B cell (primary cell): ENCODE measurements around the gene SSX3. TPM values are rescaled to one million over a fixed set of nuclear protein-coding genes. Genes with fewer than 3 reads are reported as not detected.
"Not testable (repeated sequence)": the region's sequence is repeated elsewhere in the genome, so short reads cannot be mapped to it uniquely, and the experiment has no call there.

Experiments used
- ATAC-seq: fragments of 200-7000 bp; cut with Tn5 transposase; one replicate; pipeline ENCODE4 v1.10.0; 2021; ENCODE audit warnings: low read depth, mild to moderate bottlenecking, moderate number of reproducible peaks, moderate library complexity
- CTCF ChIA-PET: fragments of 350-600 bp; sonication (Branson Sonifier 250); formaldehyde crosslinking; loops from one replicate; lab custom pipeline; 2021; ENCODE audit warnings: antibody characterized with exemption, inconsistent platforms; lab: Charles Lee
- POLR2A ChIA-PET: fragments of 350-600 bp; sonication (Branson Sonifier 250); formaldehyde crosslinking; loops from one replicate; lab custom pipeline; 2021; ENCODE audit warnings: antibody characterized with exemption; lab: Charles Lee
- DNase-seq: peaks from one replicate; pipeline ENCODE4 v3.0.0; 2013
- H2AFZ ChIP-seq: 2 replicates; pipeline ENCODE4 v1.6.1; 2012; ENCODE audit warnings: mild to moderate bottlenecking, low read depth, low read length; ENCODE audit not compliant: insufficient read depth, poor library complexity, severe bottlenecking
- H3K27ac ChIP-seq, 2 donors: 1 replicate in 1 of 2; 2 replicates in 1 of 2; pipeline ENCODE4 v1.5.1; 2012 to 2013; ENCODE audit warnings: low read length in 2 of 2, mild to moderate bottlenecking in 2 of 2, moderate library complexity in 1 of 2
- H3K27me3 ChIP-seq, 4 experiments: fragments of 200-600 bp in 1 of 4; sonication (generic) in 1 of 4; replicated peaks in 1 of 4; 1 replicate in 2 of 4; 2 replicates in 2 of 4; pipeline versions ENCODE4 v1.6.1 to v1.7.0; 2013 to 2016; ENCODE audit warnings: low read length in 3 of 4, mild to moderate bottlenecking in 2 of 4, mixed read lengths in 1 of 4, moderate library complexity in 1 of 4; ENCODE audit not compliant: insufficient read depth in 4 of 4, control insufficient read depth in 3 of 4; ENCODE audit errors: control extremely low read depth in 1 of 4
- H3K36me3 ChIP-seq, 2 experiments: replicated peaks in 1 of 2; 1 replicate in 1 of 2; 2 replicates in 1 of 2; pipeline versions ENCODE4 v1.6.1 to v1.7.1; 2013; ENCODE audit warnings: low read length in 1 of 2; ENCODE audit not compliant: insufficient read depth in 2 of 2, control insufficient read depth in 1 of 2; ENCODE audit errors: control extremely low read depth in 1 of 2, extremely low read depth in 1 of 2
- H3K4me1 ChIP-seq, 2 donors: fragments of 200-600 bp in 1 of 2; sonication (generic) in 1 of 2; 1 replicate in 1 of 2; 2 replicates in 1 of 2; pipeline versions ENCODE4 v1.5.1 to v1.6.1; 2013 to 2017; ENCODE audit warnings: low read length in 2 of 2; ENCODE audit not compliant: control insufficient read depth in 2 of 2, insufficient read depth in 2 of 2
- H3K4me2 ChIP-seq: replicated peaks from 2 replicates; pipeline ENCODE3; 2012; ENCODE audit warnings: mild to moderate bottlenecking, low read depth, low read length; ENCODE audit not compliant: poor library complexity, severe bottlenecking
- H3K4me3 ChIP-seq, 5 experiments: fragments of 200-600 bp in 1 of 5; sonication (generic) in 1 of 5; 1 replicate in 3 of 5; 2 replicates in 2 of 5; pipeline versions ENCODE4 v1.5.1 to v1.7.0; 2011 to 2016; ENCODE audit warnings: low read length in 4 of 5, mild to moderate bottlenecking in 4 of 5, low read depth in 2 of 5, control low read depth in 1 of 5, moderate library complexity in 1 of 5; ENCODE audit not compliant: insufficient read depth in 1 of 5; ENCODE audit errors: control extremely low read depth in 1 of 5, extremely low read depth in 1 of 5
- H3K79me2 ChIP-seq: fragments of 200-600 bp; sonication (generic); one replicate; pipeline ENCODE4 v1.6.0; 2016; ENCODE audit warnings: low read length; ENCODE audit not compliant: control insufficient read depth, insufficient read depth
- H3K9ac ChIP-seq: fragments of 200-600 bp; sonication (generic); 2 replicates; pipeline ENCODE4 v1.6.1; 2017; ENCODE audit warnings: mild to moderate bottlenecking, low read length, moderate library complexity
- H3K9me3 ChIP-seq, 3 donors: one replicate each; pipeline versions ENCODE4 v1.6.1 to v1.7.1; 2013; ENCODE audit warnings: low read length in 2 of 3; ENCODE audit not compliant: control insufficient read depth in 2 of 3, insufficient read depth in 1 of 3; ENCODE audit errors: control extremely low read depth in 1 of 3
- H4K20me1 ChIP-seq: 2 replicates; pipeline ENCODE4 v1.6.0; 2012; ENCODE audit warnings: mild to moderate bottlenecking, low read length; ENCODE audit not compliant: insufficient read depth, control insufficient read depth, poor library complexity, severe bottlenecking
- H3K27ac Mint-ChIP-seq: one replicate; pipeline ENCODE4 v1.8.0; 2021; ENCODE audit warnings: mixed read lengths
- H3K27me3 Mint-ChIP-seq: one replicate; pipeline ENCODE4 v1.8.0; 2021; ENCODE audit warnings: mixed read lengths
- H3K4me1 Mint-ChIP-seq: one replicate; pipeline ENCODE4 v1.8.0; 2021; ENCODE audit warnings: mixed read lengths
- H3K4me3 Mint-ChIP-seq: one replicate; pipeline ENCODE4 v1.8.0; 2021; ENCODE audit warnings: mixed read lengths
- H3K9me3 Mint-ChIP-seq: one replicate; pipeline ENCODE4 v1.8.0; 2022; ENCODE audit warnings: mixed read lengths; ENCODE audit not compliant: insufficient read depth
- WGBS: methylation state at CpG from one replicate; pipeline ENCODE4 v1.1.5; 2013; ENCODE audit warnings: missing lambda C conversion rate; ENCODE audit not compliant: insufficient coverage; 5-methylcytosine and 5-hydroxymethylcytosine counted together
- intact Hi-C: fragments of 100-400 bp; cut with micrococcal nuclease; formaldehyde crosslinking; loops from one replicate; pipeline ENCODE4 v1.10.0; 2022
- polyA minus RNA-seq: library from RNA; depleted of rRNA, polyadenylated mRNA; stranded (reverse); fragments of >200 nt; gene quantifications from 2 replicates; pipeline ENCODE4 v1.2.3, GENCODE V29; 2012
- polyA plus RNA-seq: library from polyadenylated mRNA; depleted of rRNA; stranded (reverse); fragments of >200 nt; gene quantifications from 2 replicates; pipeline ENCODE4 v1.2.3, GENCODE V29; 2012
- total RNA-seq, 2 donors: library from RNA; stranded (reverse); fragments of 120-200 nt in 1 of 2; gene quantifications; 1 replicate in 1 of 2; 2 replicates in 1 of 2; pipeline versions ENCODE4 v1.2.3 to v1.2.4, GENCODE V29; 2013 to 2022

SSX3 gene
- total RNA-seq (not detected in 2 replicates), polyA plus RNA-seq (not detected in 2 replicates), polyA minus RNA-seq (not detected in 2 replicates)
- total RNA-seq (2013) = not detected

- POLR2A ChIA-PET, H3K9me3 Mint-ChIP-seq: not testable (repeated sequence)
- 98% methylated on average over 8 of the region's 19 CpGs for WGBS
These were observed at the start of gene SSX3 for GRCh38 chrX:48356315-48357094. TSS of gene SSX3 (minus strand) at chrX:48356703. CDS start at chrX:48355249, 1,454 bp downstream.

GRCh38 chrX:48397825-48398224 lies 41.3 kb upstream of the SSX3 start:
- DNase-seq, H3K9me3 Mint-ChIP-seq, H3K4me2 ChIP-seq, H3K79me2 ChIP-seq, H3K4me3 ChIP-seq, H3K27me3 ChIP-seq, H3K9me3 ChIP-seq, H3K4me3 Mint-ChIP-seq, intact Hi-C loops, H3K4me1 ChIP-seq, H3K9ac ChIP-seq, H3K27me3 Mint-ChIP-seq, H2AFZ ChIP-seq, POLR2A ChIA-PET, CTCF ChIA-PET, ATAC-seq, H4K20me1 ChIP-seq, H3K4me1 Mint-ChIP-seq, H3K27ac ChIP-seq, H3K36me3 ChIP-seq, H3K27ac Mint-ChIP-seq: not testable (repeated sequence)
- WGBS = no CpG with 5 or more reads among the region's 1 CpG

More at GRCh38 chrX:48356315-48357094, at the start of gene SSX3:
- ATAC-seq, H3K9me3 ChIP-seq, intact Hi-C loops, H3K27ac Mint-ChIP-seq, H3K4me1 Mint-ChIP-seq, H3K27me3 ChIP-seq, H3K9ac ChIP-seq, H3K27ac ChIP-seq, H3K4me2 ChIP-seq, DNase-seq, H3K27me3 Mint-ChIP-seq, CTCF ChIA-PET, H2AFZ ChIP-seq, H3K36me3 ChIP-seq, H3K4me3 ChIP-seq, H3K4me1 ChIP-seq, H4K20me1 ChIP-seq, H3K79me2 ChIP-seq, H3K4me3 Mint-ChIP-seq: not testable (repeated sequence)

- POLR2A ChIA-PET, H3K36me3 ChIP-seq, H3K4me2 ChIP-seq, H2AFZ ChIP-seq, intact Hi-C loops, H3K9ac ChIP-seq, H3K4me1 ChIP-seq, H3K27me3 ChIP-seq, H3K4me3 Mint-ChIP-seq, CTCF ChIA-PET, H3K4me3 ChIP-seq, H3K27me3 Mint-ChIP-seq, H3K9me3 ChIP-seq, H4K20me1 ChIP-seq, H3K79me2 ChIP-seq, H3K4me1 Mint-ChIP-seq, ATAC-seq, DNase-seq, H3K27ac ChIP-seq, H3K27ac Mint-ChIP-seq, H3K9me3 Mint-ChIP-seq: not testable (repeated sequence)
- no CpG with 5 or more reads among the region's 2 CpGs for WGBS
These were observed 40.4 kb upstream of the SSX3 start for GRCh38 chrX:48396931-48397330.

- WGBS = no CpG with 5 or more reads among the region's 16 CpGs
- H3K9me3 Mint-ChIP-seq, H3K27me3 ChIP-seq, H3K9me3 ChIP-seq, H3K27ac Mint-ChIP-seq, H3K79me2 ChIP-seq, H3K4me1 Mint-ChIP-seq, H3K4me3 ChIP-seq, ATAC-seq, H3K4me1 ChIP-seq, DNase-seq, CTCF ChIA-PET, H3K36me3 ChIP-seq, POLR2A ChIA-PET, intact Hi-C loops, H2AFZ ChIP-seq, H3K4me3 Mint-ChIP-seq, H3K27me3 Mint-ChIP-seq, H3K4me2 ChIP-seq, H3K9ac ChIP-seq, H3K27ac ChIP-seq, H4K20me1 ChIP-seq: not testable (repeated sequence)
These were observed 26.7 kb upstream of the SSX3 start, which contains the start of gene SSX4 for GRCh38 chrX:48383239-48383638. TSS of gene SSX4 (plus strand) at chrX:48383539. CDS start at chrX:48384054, 515 bp downstream.
